Measurements from ENCODE around the gene TCIRG1.

The TCIRG1 gene

GRCh38 chr11:68056317-68057285 lies 17.8 kb downstream of the TCIRG1 start:
- no peaks in the 10 kb centered on the region for H4K20me1 ChIP-seq (ENCODE audit: insufficient read depth, low read length)
- no peak overlapping the region for H3K9ac ChIP-seq (ENCODE audit: low read length)
- no peaks in the 10 kb centered on the region for H3K4me1 ChIP-seq (ENCODE audit: low read length)
- H3K9me3 ChIP-seq (replicated peaks; ENCODE audit: insufficient read depth, low read length) = no peaks in the 10 kb centered on the region
- no peaks in the 10 kb centered on the region for H3K79me2 ChIP-seq (ENCODE audit: low read length)
- H3K27ac ChIP-seq (ENCODE audit: low read length) = no peak overlapping the region
- no peak overlapping the region for H3K4me3 ChIP-seq (ENCODE audit: low read length)
- no peaks in the 10 kb centered on the region for H3K9me2 ChIP-seq (replicated peaks; ENCODE audit: insufficient read depth, low read length)
- no peak for TF ChIP-seq EZH2phosphoT487 (IDR thresholded peaks at IDR 0.05; ENCODE audit: low read length)
- no peak for TF ChIP-seq CTCF (IDR thresholded peaks at IDR 0.05; ENCODE audit: low read length)
- TF ChIP-seq EZH2 (optimal IDR thresholded peaks at IDR 0.05; ENCODE audit: low read depth, low read length) = no peak
- H2AFZ ChIP-seq (ENCODE audit: low read length) = no peak overlapping the region
- no peak overlapping the region for H3K4me2 ChIP-seq (ENCODE audit: low read depth, low read length)
- peaks cover 8% of the 10 kb centered on the region; the same call in 1 of the 2 replicates for H3F3A ChIP-seq (ENCODE audit: insufficient read depth, low read length)
- H3K27me3 ChIP-seq (replicated peaks; ENCODE audit: insufficient read depth, low read length) = no peaks in the 10 kb centered on the region
- no peaks in the 10 kb centered on the region for H3K36me3 ChIP-seq (replicated peaks; ENCODE audit: insufficient read depth, low read length)
- no peak for DNase-seq

GRCh38 chr11:68057807-68058206 lies 19.0 kb downstream of the TCIRG1 start:
- peaks cover 6% of the 10 kb centered on the region; the same call in 1 of the 2 replicates for H3F3A ChIP-seq (ENCODE audit: insufficient read depth, low read length)
- H4K20me1 ChIP-seq (ENCODE audit: insufficient read depth, low read length) = no peaks in the 10 kb centered on the region
- H3K9ac ChIP-seq (ENCODE audit: low read length) = no peak overlapping the region
- H3K36me3 ChIP-seq (replicated peaks; ENCODE audit: insufficient read depth, low read length) = no peaks in the 10 kb centered on the region
- no peaks in the 10 kb centered on the region for H3K27me3 ChIP-seq (replicated peaks; ENCODE audit: insufficient read depth, low read length)
- TF ChIP-seq EZH2phosphoT487 (IDR thresholded peaks at IDR 0.05; ENCODE audit: low read length) (no peak), CTCF (IDR thresholded peaks at IDR 0.05; ENCODE audit: low read length) (no peak), EZH2 (optimal IDR thresholded peaks at IDR 0.05; ENCODE audit: low read depth, low read length) (no peak)
- H3K79me2 ChIP-seq (ENCODE audit: low read length) = no peaks in the 10 kb centered on the region
- H2AFZ ChIP-seq (ENCODE audit: low read length) = no peak overlapping the region
- H3K4me3 ChIP-seq (ENCODE audit: low read length) = no peak overlapping the region
- H3K4me1 ChIP-seq (ENCODE audit: low read length) = no peaks in the 10 kb centered on the region
- H3K4me2 ChIP-seq (ENCODE audit: low read depth, low read length) = no peak overlapping the region
- H3K9me3 ChIP-seq (replicated peaks; ENCODE audit: insufficient read depth, low read length) = no peaks in the 10 kb centered on the region
- no peak overlapping the region for H3K27ac ChIP-seq (ENCODE audit: low read length)
- no peaks in the 10 kb centered on the region for H3K9me2 ChIP-seq (replicated peaks; ENCODE audit: insufficient read depth, low read length)
- DNase-seq = no peak

GRCh38 chr11:68061508-68061907 lies 22.7 kb downstream of the TCIRG1 start:
- Histone ChIP-seq H3K9me2 (replicated peaks; ENCODE audit: insufficient read depth, low read length) (no peaks in the 10 kb centered on the region), H3K4me3 (ENCODE audit: low read length) (no peak overlapping the region), H4K20me1 (ENCODE audit: insufficient read depth, low read length) (no peaks in the 10 kb centered on the region), H3K4me2 (ENCODE audit: low read depth, low read length) (no peak overlapping the region), H3K27me3 (replicated peaks; ENCODE audit: insufficient read depth, low read length) (no peaks in the 10 kb centered on the region), H3K27ac (ENCODE audit: low read length) (no peak overlapping the region), H3K36me3 (replicated peaks; ENCODE audit: insufficient read depth, low read length) (no peaks in the 10 kb centered on the region), H3K4me1 (ENCODE audit: low read length) (no peaks in the 10 kb centered on the region), H3K79me2 (ENCODE audit: low read length) (no peaks in the 10 kb centered on the region), H3K9me3 (replicated peaks; ENCODE audit: insufficient read depth, low read length) (no peaks in the 10 kb centered on the region), H3F3A (ENCODE audit: insufficient read depth, low read length) (no peaks in the 10 kb centered on the region), H3K9ac (ENCODE audit: low read length) (no peak overlapping the region), H2AFZ (ENCODE audit: low read length) (no peak overlapping the region)
- TF ChIP-seq EZH2phosphoT487 (IDR thresholded peaks at IDR 0.05; ENCODE audit: low read length) (no peak), EZH2 (optimal IDR thresholded peaks at IDR 0.05; ENCODE audit: low read depth, low read length) (no peak), CTCF (IDR thresholded peaks at IDR 0.05; ENCODE audit: low read length) (no peak)
- DNase-seq = no peak
